MM.1S (cell line): ENCODE data around the gene LCLAT1.

Experiments used
- EZH2 ChIP-seq: fragments of 300-600 bp; sonication (generic); optimal IDR thresholded peaks from 2 replicates; pipeline ENCODE3; 2017; ENCODE audit warnings: low read depth, mild to moderate bottlenecking, antibody characterized with exemption, low read length, mixed read lengths
- TF ChIP-seq, protein P1 (sequence below): fragments of 300-600 bp; sonication (generic); IDR thresholded peaks from 2 replicates; pipeline ENCODE4 v1.5.1; 2016; ENCODE audit warnings: antibody characterized with exemption, low read length, mixed read lengths

DNA sequence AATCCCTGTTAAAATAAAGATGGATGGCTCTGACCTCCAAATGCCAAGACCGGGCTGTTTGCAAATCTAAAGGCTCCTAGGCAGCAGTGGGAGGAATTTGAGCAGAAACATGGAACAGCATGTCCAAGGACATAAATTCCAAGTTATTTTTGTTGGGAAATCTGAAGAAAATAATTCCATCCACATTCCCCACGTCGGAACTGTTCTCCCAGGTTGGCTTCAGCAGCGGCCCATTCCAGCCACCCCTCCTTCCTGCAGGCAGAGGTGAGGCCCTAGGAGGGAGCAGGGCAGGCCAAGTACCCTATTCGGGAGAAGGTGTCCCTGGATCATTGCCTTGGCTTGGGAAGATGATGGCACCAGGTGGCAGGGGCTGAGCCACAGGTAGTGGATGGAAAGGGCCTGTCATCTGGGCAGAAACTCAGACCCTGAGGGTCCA is 243.1 kb downstream of the LCLAT1 start:
- no peak for TF ChIP-seq EZH2
- TF ChIP-seq, protein P1, sequence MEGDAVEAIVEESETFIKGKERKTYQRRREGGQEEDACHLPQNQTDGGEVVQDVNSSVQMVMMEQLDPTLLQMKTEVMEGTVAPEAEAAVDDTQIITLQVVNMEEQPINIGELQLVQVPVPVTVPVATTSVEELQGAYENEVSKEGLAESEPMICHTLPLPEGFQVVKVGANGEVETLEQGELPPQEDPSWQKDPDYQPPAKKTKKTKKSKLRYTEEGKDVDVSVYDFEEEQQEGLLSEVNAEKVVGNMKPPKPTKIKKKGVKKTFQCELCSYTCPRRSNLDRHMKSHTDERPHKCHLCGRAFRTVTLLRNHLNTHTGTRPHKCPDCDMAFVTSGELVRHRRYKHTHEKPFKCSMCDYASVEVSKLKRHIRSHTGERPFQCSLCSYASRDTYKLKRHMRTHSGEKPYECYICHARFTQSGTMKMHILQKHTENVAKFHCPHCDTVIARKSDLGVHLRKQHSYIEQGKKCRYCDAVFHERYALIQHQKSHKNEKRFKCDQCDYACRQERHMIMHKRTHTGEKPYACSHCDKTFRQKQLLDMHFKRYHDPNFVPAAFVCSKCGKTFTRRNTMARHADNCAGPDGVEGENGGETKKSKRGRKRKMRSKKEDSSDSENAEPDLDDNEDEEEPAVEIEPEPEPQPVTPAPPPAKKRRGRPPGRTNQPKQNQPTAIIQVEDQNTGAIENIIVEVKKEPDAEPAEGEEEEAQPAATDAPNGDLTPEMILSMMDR: no peak
